ENCODE data around the gene HSPA12B.

Gene HSPA12B

DNA sequence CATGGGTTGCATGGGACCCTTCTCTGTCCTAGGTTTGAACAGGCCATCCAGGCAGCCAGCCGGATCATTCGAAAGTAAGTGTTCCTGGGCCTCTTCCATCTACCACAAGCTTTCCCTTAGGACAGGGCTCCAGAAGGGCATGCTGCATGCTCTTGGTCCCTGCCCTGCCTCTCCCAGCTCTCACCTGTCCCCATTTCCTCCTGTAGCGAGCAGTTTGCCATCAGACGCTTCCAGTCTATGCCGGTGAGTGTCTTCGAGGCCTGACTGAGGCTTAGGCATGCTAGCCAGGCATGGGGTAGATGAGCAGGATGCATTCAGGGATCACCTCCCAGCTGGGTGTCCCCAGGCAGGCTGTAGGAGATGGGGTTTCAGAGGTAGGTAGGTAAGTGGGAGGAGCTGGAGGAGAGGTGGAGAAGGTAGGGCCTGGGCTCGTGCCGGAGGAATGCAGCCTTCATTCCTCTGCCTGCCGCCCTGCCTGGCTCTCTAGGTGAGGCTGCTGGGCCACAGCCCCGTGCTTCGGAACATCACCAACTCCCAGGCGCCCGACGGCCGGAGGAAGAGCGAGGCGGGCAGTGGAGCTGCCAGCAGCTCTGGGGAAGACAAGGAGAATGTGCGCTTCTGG is 67.9 kb downstream of the HSPA12B start:
- TF ChIP-seq, protein P1, sequence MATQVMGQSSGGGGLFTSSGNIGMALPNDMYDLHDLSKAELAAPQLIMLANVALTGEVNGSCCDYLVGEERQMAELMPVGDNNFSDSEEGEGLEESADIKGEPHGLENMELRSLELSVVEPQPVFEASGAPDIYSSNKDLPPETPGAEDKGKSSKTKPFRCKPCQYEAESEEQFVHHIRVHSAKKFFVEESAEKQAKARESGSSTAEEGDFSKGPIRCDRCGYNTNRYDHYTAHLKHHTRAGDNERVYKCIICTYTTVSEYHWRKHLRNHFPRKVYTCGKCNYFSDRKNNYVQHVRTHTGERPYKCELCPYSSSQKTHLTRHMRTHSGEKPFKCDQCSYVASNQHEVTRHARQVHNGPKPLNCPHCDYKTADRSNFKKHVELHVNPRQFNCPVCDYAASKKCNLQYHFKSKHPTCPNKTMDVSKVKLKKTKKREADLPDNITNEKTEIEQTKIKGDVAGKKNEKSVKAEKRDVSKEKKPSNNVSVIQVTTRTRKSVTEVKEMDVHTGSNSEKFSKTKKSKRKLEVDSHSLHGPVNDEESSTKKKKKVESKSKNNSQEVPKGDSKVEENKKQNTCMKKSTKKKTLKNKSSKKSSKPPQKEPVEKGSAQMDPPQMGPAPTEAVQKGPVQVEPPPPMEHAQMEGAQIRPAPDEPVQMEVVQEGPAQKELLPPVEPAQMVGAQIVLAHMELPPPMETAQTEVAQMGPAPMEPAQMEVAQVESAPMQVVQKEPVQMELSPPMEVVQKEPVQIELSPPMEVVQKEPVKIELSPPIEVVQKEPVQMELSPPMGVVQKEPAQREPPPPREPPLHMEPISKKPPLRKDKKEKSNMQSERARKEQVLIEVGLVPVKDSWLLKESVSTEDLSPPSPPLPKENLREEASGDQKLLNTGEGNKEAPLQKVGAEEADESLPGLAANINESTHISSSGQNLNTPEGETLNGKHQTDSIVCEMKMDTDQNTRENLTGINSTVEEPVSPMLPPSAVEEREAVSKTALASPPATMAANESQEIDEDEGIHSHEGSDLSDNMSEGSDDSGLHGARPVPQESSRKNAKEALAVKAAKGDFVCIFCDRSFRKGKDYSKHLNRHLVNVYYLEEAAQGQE (IDR thresholded peaks at IDR 0.05; ENCODE audit: low read depth): no peak
- TF ChIP-seq EGR1 (IDR thresholded peaks at IDR 0.05): no peak
- TF ChIP-seq, protein P2, sequence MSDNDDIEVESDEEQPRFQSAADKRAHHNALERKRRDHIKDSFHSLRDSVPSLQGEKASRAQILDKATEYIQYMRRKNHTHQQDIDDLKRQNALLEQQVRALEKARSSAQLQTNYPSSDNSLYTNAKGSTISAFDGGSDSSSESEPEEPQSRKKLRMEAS (IDR thresholded peaks at IDR 0.05): no peak
- no peak for TF ChIP-seq ZBTB7A (IDR thresholded peaks at IDR 0.05; ENCODE audit: low read depth)

DNA sequence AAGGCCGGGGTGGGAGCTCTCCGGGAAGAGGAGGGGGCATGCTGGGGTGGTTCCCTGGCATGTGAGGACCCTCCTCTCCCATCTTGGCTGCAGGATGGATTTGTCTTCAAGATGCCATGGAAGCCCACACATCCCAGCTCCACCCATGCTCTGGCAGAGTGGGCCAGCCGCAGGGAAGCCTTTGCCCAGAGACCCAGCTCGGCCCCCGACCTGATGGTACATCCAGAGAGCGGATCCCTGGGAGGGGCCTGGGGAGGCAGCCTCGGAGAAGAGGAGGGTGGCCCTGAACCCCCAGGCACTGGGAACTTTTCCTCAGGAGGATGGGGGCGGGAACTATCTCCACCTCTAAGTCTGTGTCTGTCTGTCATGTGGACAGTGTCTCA is 68.4 kb downstream of the HSPA12B start:
- TF ChIP-seq CREB1 (IDR thresholded peaks at IDR 0.05; ENCODE audit: low read depth) (no peak), EP300 (IDR thresholded peaks at IDR 0.05; ENCODE audit: borderline replicate concordance) (no peak), RAD21 (IDR thresholded peaks at IDR 0.05; ENCODE audit: low read depth) (no peak), ZBTB7A (IDR thresholded peaks at IDR 0.05; ENCODE audit: low read depth) (no peak)

DNA sequence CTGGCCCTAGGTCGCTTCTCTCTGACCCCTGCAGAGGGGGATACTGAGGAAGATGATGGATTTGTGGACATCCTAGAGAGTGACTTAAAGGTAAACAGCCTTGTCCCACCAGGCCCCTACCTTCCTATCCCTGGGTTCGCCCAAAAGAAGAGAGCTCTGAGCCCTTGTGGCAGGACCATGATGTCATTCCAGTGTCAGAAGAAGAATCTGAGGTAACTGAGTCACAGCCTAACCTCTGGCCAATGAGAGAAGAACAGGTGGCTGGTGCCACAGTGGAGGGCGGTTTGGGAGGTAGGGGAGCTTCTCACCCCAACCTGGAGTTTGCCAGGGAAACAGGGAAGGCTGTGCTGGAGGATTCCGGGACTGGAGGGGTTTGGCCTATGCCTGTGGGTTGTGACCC is 68.8 kb downstream of the HSPA12B start:
- TF ChIP-seq FOXM1 (IDR thresholded peaks at IDR 0.05; ENCODE audit: borderline replicate concordance, low read depth) (no peak), CREB1 (IDR thresholded peaks at IDR 0.05; ENCODE audit: low read depth) (no peak), CEBPB (IDR thresholded peaks at IDR 0.05) (no peak), EGR1 (IDR thresholded peaks at IDR 0.05) (no peak), TEAD4 (IDR thresholded peaks at IDR 0.05) (no peak), TAF1 (IDR thresholded peaks at IDR 0.05; ENCODE audit: low read depth) (no peak), YY1 (IDR thresholded peaks at IDR 0.05; ENCODE audit: low read depth) (no peak), TCF12 (IDR thresholded peaks at IDR 0.05; ENCODE audit: low read depth) (no peak), NFIC (IDR thresholded peaks at IDR 0.05) (no peak), RAD21 (IDR thresholded peaks at IDR 0.05; ENCODE audit: low read depth) (no peak), EP300 (IDR thresholded peaks at IDR 0.05; ENCODE audit: borderline replicate concordance) (no peak)
- TF ChIP-seq, protein P3, sequence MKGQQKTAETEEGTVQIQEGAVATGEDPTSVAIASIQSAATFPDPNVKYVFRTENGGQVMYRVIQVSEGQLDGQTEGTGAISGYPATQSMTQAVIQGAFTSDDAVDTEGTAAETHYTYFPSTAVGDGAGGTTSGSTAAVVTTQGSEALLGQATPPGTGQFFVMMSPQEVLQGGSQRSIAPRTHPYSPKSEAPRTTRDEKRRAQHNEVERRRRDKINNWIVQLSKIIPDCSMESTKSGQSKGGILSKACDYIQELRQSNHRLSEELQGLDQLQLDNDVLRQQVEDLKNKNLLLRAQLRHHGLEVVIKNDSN (IDR thresholded peaks at IDR 0.05): no peak
- TF ChIP-seq, protein P1 (IDR thresholded peaks at IDR 0.05; ENCODE audit: low read depth): no peak
- TF ChIP-seq, protein P2 (IDR thresholded peaks at IDR 0.05): no peak

DNA sequence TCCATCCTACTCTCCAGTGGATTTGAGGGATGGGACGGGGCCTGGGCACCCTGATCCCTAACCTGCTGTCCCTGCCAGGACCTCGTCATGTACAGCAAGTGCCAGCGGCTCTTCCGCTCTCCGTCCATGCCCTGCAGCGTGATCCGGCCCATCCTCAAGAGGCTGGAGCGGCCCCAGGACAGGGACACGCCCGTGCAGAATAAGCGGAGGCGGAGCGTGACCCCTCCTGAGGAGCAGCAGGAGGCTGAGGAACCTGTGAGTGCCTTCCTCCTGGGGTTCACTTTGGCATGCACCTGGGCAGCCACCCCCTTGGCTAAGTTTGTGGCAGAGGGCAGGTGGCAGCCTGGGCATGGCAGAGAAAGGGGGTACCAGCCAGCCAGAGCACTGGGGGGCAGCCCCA is 69.4 kb downstream of the HSPA12B start:
- TF ChIP-seq, protein P2 (IDR thresholded peaks at IDR 0.05): no peak
- TF ChIP-seq, protein P1 (IDR thresholded peaks at IDR 0.05; ENCODE audit: low read depth): no peak
- TF ChIP-seq, protein P3 (IDR thresholded peaks at IDR 0.05): no peak
- TF ChIP-seq TAF1 (IDR thresholded peaks at IDR 0.05; ENCODE audit: low read depth) (no peak), YY1 (IDR thresholded peaks at IDR 0.05; ENCODE audit: low read depth) (no peak), NFIC (IDR thresholded peaks at IDR 0.05) (no peak), TCF12 (IDR thresholded peaks at IDR 0.05; ENCODE audit: low read depth) (no peak), ZBTB7A (IDR thresholded peaks at IDR 0.05; ENCODE audit: low read depth) (no peak), EGR1 (IDR thresholded peaks at IDR 0.05) (no peak), CEBPB (IDR thresholded peaks at IDR 0.05) (no peak)
